T-helper 17 cell (primary cell): ENCODE measurements around the gene ALDH1L1. TPM values are rescaled to one million over a fixed set of nuclear protein-coding genes. Genes with fewer than 3 reads are reported as not detected.

Experiments used
- ATAC-seq: fragments of 150-1000 bp; cut with Tn5 transposase; 2 replicates; pipeline ENCODE4 v1.10.0; 2021; ENCODE audit warnings: mild to moderate bottlenecking, moderate library complexity
- DNase-seq, 3 donors: peaks; one replicate each; pipeline versions ENCODE4 v3.0.0 to v3.0.0-alpha.2; 2020 to 2021
- H3K9me3 ChIP-seq: one replicate; pipeline ENCODE4 v1.7.0; 2013; ENCODE audit warnings: low read length, mild to moderate bottlenecking; ENCODE audit not compliant: control insufficient read depth, poor library complexity, severe bottlenecking
- H3K27ac Mint-ChIP-seq: one replicate; pipeline ENCODE4 v1.8.0; 2022; ENCODE audit warnings: mild to moderate bottlenecking, moderate library complexity, mixed read lengths
- H3K27me3 Mint-ChIP-seq: one replicate; pipeline ENCODE4 v1.8.0; 2022; ENCODE audit warnings: mixed read lengths
- H3K36me3 Mint-ChIP-seq: one replicate; pipeline ENCODE4 v1.8.0; 2022; ENCODE audit warnings: low read depth, mixed read lengths
- H3K4me1 Mint-ChIP-seq: one replicate; pipeline ENCODE4 v1.8.0; 2022; ENCODE audit warnings: mild to moderate bottlenecking, mixed read lengths
- H3K4me3 Mint-ChIP-seq: one replicate; pipeline ENCODE4 v1.8.0; 2022; ENCODE audit warnings: mild to moderate bottlenecking, moderate library complexity, mixed read lengths
- total RNA-seq, 4 donors: library from RNA in 2 of 4; stranded (reverse) in 2 of 4; gene quantifications; one replicate each; pipeline ENCODE4 v1.2.3 and lab custom pipeline; 2022 to 2026

The ALDH1L1 gene
- total RNA-seq (not detected), total RNA-seq (lab: John Stamatoyannopoulos, UW) (0 reads per million in 2 donors)

- ATAC-seq, result no peak
- peaks cover 65% of the 10 kb centered on the region for H3K27me3 Mint-ChIP-seq
- no peak within 1 kb of the TSS for H3K27ac Mint-ChIP-seq
- no peak for DNase-seq
- H3K4me1 Mint-ChIP-seq, result peaks cover 5% of the 10 kb centered on the region
- H3K36me3 Mint-ChIP-seq, result peaks cover 8% of the 10 kb centered on the region
- H3K4me3 Mint-ChIP-seq, result peak within 1 kb of the TSS; percentile 43
- H3K9me3 ChIP-seq, result no peaks in the 10 kb centered on the region
Observed at GRCh38 chr3:126180477-126181397, at the start of gene ALDH1L1. Gene ALDH1L1, minus strand, starts transcription at chr3:126180586. Its CDS starts 19,607 bp downstream, at chr3:126160979.

- H3K27me3 Mint-ChIP-seq, result peaks cover 10% of the 10 kb centered on the region
- no peak overlapping the region for H3K27ac Mint-ChIP-seq
- peaks cover 2% of the 10 kb centered on the region for H3K36me3 Mint-ChIP-seq
- no peaks in the 10 kb centered on the region for H3K4me1 Mint-ChIP-seq
- ATAC-seq, result no peak
- H3K9me3 ChIP-seq, result no peaks in the 10 kb centered on the region
- no peak for DNase-seq
- H3K4me3 Mint-ChIP-seq, result no peak overlapping the region
Observed at GRCh38 chr3:126226374-126226773, 46.0 kb upstream of the ALDH1L1 start.

GRCh38 chr3:126216416-126216815 is 36.0 kb upstream of the ALDH1L1 start:
- Mint-ChIP-seq H3K4me1 (peaks cover 12% of the 10 kb centered on the region), H3K36me3 (peaks cover 2% of the 10 kb centered on the region), H3K27ac (no peak overlapping the region), H3K27me3 (peaks cover 57% of the 10 kb centered on the region), H3K4me3 (no peak overlapping the region)
- H3K9me3 ChIP-seq, result no peaks in the 10 kb centered on the region
- ATAC-seq, result no peak
- DNase-seq, result no peak

GRCh38 chr3:126213379-126214028 is 33.1 kb upstream of the ALDH1L1 start:
- H3K27me3 Mint-ChIP-seq, result peaks cover 86% of the 10 kb centered on the region
- peak overlapping the region; percentile 28 for H3K4me3 Mint-ChIP-seq
- peaks cover 12% of the 10 kb centered on the region for H3K4me1 Mint-ChIP-seq
- H3K36me3 Mint-ChIP-seq, result peaks cover 2% of the 10 kb centered on the region
- DNase-seq (no peak), ATAC-seq (no peak)
- no peak overlapping the region for H3K27ac Mint-ChIP-seq
- H3K9me3 ChIP-seq, result no peaks in the 10 kb centered on the region

- H3K4me3 Mint-ChIP-seq, result peak overlapping the region; percentile 72
- DNase-seq (no peak), ATAC-seq (no peak)
- H3K27ac Mint-ChIP-seq, result no peak overlapping the region
- peaks cover 91% of the 10 kb centered on the region for H3K27me3 Mint-ChIP-seq
- peaks cover 12% of the 10 kb centered on the region for H3K4me1 Mint-ChIP-seq
- H3K9me3 ChIP-seq, result no peaks in the 10 kb centered on the region
- H3K36me3 Mint-ChIP-seq, result peaks cover 2% of the 10 kb centered on the region
Observed at GRCh38 chr3:126212620-126213378, 32.4 kb upstream of the ALDH1L1 start.

- H3K27ac Mint-ChIP-seq, result no peak overlapping the region
- ATAC-seq (no peak), DNase-seq (no peak)
- H3K27me3 Mint-ChIP-seq, result peaks cover 86% of the 10 kb centered on the region
- H3K4me1 Mint-ChIP-seq, result peaks cover 12% of the 10 kb centered on the region
- H3K36me3 Mint-ChIP-seq, result peaks cover 2% of the 10 kb centered on the region
- no peaks in the 10 kb centered on the region for H3K9me3 ChIP-seq
- H3K4me3 Mint-ChIP-seq, result peak overlapping the region; percentile 72
Observed at GRCh38 chr3:126212250-126212619, 31.8 kb upstream of the ALDH1L1 start.

- Mint-ChIP-seq H3K27me3 (peaks cover 79% of the 10 kb centered on the region), H3K27ac (no peak overlapping the region), H3K4me3 (peak overlapping the region; percentile 72), H3K36me3 (peaks cover 2% of the 10 kb centered on the region), H3K4me1 (peaks cover 12% of the 10 kb centered on the region)
- ATAC-seq, result no peak
- DNase-seq, result no peak
- H3K9me3 ChIP-seq, result no peaks in the 10 kb centered on the region
Observed at GRCh38 chr3:126211569-126211968, 31.2 kb upstream of the ALDH1L1 start.

GRCh38 chr3:126210606-126211005 is 30.2 kb upstream of the ALDH1L1 start:
- no peaks in the 10 kb centered on the region for H3K9me3 ChIP-seq
- Mint-ChIP-seq H3K4me3 (no peak overlapping the region), H3K36me3 (peaks cover 2% of the 10 kb centered on the region), H3K4me1 (peaks cover 12% of the 10 kb centered on the region), H3K27me3 (peaks cover 70% of the 10 kb centered on the region), H3K27ac (no peak overlapping the region)
- ATAC-seq, result no peak
- DNase-seq, result no peak

GRCh38 chr3:126209741-126210140 is 29.4 kb upstream of the ALDH1L1 start:
- no peak for DNase-seq
- H3K27me3 Mint-ChIP-seq, result peaks cover 61% of the 10 kb centered on the region
- H3K9me3 ChIP-seq, result no peaks in the 10 kb centered on the region
- H3K4me3 Mint-ChIP-seq, result no peak overlapping the region
- peaks cover 4% of the 10 kb centered on the region for H3K36me3 Mint-ChIP-seq
- peaks cover 12% of the 10 kb centered on the region for H3K4me1 Mint-ChIP-seq
- ATAC-seq, result no peak
- no peak overlapping the region for H3K27ac Mint-ChIP-seq

- DNase-seq, result no peak
- Mint-ChIP-seq H3K27ac (no peak overlapping the region), H3K27me3 (peaks cover 51% of the 10 kb centered on the region), H3K4me3 (no peak overlapping the region), H3K36me3 (peaks cover 6% of the 10 kb centered on the region), H3K4me1 (peaks cover 11% of the 10 kb centered on the region)
- H3K9me3 ChIP-seq, result no peaks in the 10 kb centered on the region
- ATAC-seq, result no peak
Observed at GRCh38 chr3:126208606-126209256, 28.3 kb upstream of the ALDH1L1 start.

GRCh38 chr3:126208182-126208581 is 27.8 kb upstream of the ALDH1L1 start:
- ATAC-seq (no peak), DNase-seq (no peak)
- no peaks in the 10 kb centered on the region for H3K9me3 ChIP-seq
- peaks cover 9% of the 10 kb centered on the region for H3K4me1 Mint-ChIP-seq
- H3K27ac Mint-ChIP-seq, result no peak overlapping the region
- peaks cover 6% of the 10 kb centered on the region for H3K36me3 Mint-ChIP-seq
- no peak overlapping the region for H3K4me3 Mint-ChIP-seq
- peaks cover 50% of the 10 kb centered on the region for H3K27me3 Mint-ChIP-seq

- Mint-ChIP-seq H3K4me3 (no peak overlapping the region), H3K27ac (no peak overlapping the region), H3K27me3 (peaks cover 55% of the 10 kb centered on the region), H3K4me1 (peaks cover 5% of the 10 kb centered on the region), H3K36me3 (peaks cover 4% of the 10 kb centered on the region)
- ATAC-seq (no peak), DNase-seq (no peak)
- H3K9me3 ChIP-seq, result no peaks in the 10 kb centered on the region
Observed at GRCh38 chr3:126207166-126207565, 26.8 kb upstream of the ALDH1L1 start.
